GM10266 (cell line): ENCODE results near the gene EFNA2.
"Not testable (repeated sequence)": the region's sequence is repeated elsewhere in the genome, so short reads cannot be mapped to it uniquely, and the experiment has no call there.

Experiments
- DNase-seq: peaks from one replicate; pipeline ENCODE4 v3.0.0; 2012; ENCODE audit errors: extremely low spot score
- TF ChIP-seq, protein P1 (sequence below): IDR thresholded peaks from 2 replicates; pipeline ENCODE4 v1.5.1; 2012; ENCODE audit warnings: mild to moderate bottlenecking, low read depth; ENCODE audit not compliant: control insufficient read depth, insufficient read depth; ENCODE audit errors: missing control alignments

The EFNA2 gene

DNA sequence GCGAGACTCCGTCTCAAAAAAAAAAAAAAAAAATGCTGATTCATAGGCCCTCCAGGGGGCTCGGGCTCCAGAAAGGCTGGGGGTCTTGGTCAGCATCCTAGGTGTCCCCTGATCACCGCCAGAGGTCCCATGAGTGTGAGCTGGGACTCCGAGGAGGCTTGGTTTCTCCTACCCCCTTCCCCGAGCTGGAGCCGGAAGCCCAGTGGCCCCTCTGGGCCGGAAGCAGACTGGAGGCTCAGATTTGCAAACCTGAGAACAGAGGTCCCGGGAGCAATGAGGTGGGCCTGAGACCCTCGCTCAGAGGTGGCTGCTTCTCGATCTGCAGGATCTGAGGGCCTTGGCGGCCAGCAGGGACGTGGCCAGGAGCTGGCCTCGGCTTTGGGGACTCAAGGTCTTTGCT, 41.5 kb downstream of the EFNA2 start:
- TF ChIP-seq, protein P1, sequence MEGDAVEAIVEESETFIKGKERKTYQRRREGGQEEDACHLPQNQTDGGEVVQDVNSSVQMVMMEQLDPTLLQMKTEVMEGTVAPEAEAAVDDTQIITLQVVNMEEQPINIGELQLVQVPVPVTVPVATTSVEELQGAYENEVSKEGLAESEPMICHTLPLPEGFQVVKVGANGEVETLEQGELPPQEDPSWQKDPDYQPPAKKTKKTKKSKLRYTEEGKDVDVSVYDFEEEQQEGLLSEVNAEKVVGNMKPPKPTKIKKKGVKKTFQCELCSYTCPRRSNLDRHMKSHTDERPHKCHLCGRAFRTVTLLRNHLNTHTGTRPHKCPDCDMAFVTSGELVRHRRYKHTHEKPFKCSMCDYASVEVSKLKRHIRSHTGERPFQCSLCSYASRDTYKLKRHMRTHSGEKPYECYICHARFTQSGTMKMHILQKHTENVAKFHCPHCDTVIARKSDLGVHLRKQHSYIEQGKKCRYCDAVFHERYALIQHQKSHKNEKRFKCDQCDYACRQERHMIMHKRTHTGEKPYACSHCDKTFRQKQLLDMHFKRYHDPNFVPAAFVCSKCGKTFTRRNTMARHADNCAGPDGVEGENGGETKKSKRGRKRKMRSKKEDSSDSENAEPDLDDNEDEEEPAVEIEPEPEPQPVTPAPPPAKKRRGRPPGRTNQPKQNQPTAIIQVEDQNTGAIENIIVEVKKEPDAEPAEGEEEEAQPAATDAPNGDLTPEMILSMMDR = no peak
- DNase-seq = no peak

DNA sequence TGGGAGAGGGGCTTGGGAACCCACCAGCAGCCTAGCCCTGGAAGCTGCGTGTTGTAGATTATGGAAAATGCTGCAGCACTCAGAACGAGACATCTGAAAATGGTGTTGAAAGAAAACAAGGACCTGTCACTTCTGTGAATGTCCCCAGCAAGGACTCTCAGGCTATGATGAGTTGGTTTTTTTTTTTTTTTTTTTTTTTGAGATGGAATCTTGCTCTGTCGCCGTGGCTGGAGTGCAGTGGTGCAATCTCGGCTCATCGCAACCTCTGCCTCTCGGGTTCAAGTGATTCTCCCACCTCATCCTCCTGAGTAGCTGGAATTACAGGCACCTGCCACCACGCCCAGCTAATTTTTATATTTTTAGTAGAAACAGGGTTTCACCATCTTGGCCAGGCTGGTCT, 46.5 kb downstream of the EFNA2 start:
- DNase-seq = not testable (repeated sequence)

DNA sequence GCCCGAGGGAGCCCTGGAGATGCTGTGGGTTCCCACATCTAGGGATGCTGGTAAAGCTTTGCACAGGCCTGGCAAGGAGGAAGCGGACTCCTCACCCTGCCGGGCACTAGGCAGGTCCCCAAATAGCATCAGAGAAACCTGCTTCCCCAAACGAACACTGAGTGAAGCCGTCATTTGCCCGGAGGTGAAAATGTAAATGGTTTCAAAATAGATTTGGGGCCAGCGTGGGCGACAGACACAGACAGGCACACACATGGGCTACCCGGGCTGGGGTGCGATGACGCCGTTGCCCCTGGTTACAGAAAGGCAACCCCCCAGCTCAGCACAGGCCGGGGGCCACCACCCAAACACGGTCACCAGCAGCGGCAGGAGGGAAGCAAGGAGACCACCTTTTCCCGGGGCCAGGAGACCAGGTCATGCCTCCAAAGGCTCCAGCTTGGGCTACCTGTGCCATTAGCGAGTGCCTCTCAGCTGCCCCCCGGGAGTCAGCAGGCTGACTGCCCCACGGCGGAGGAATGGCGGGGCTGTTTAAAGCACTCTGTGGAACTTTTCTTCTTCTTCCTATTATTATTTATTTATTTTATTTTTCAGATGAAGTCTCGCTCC, 50.5 kb downstream of the EFNA2 start:
- TF ChIP-seq, protein P1 = no peak
- DNase-seq = peak; percentile 73

DNA sequence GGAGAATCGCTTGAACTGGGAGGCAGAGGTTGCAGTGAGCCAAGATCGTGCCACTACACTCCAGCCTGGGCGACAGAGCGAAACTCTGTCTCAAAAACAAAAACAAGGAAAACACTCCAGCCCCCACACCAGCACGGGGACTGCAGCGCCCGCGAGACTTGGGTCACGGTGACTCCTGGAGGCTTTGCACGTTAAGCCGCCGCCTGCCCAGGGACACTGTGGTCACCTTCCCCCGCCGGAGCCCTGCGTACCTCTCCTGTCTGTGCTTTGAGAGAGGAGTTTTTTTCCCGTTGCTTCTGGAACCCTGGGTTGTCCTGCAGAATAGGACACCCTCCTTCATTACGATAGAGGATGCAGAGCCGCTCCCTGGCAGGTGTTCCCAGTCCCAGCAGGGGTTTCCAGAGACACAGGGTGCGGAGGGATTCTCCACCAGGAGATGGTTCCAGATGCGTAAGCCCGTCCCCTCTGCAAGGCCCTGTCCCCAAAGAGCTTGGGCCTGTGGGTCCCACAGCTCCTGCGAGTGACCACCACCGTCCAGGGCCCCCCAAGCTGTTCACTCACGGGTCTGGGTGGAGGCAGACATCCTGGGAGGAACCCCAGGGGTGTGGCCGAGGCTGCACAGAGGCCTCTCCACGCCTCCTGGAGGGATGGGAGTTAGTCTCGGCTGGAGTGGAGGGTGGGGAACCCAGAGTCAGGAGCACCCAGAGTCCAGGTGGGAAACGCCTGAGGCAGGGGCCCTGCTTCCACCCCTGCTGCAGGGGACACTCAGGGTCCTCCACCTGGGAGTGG, 55.2 kb downstream of the EFNA2 start:
- TF ChIP-seq, protein P1 = no peak
- no peak for DNase-seq

DNA sequence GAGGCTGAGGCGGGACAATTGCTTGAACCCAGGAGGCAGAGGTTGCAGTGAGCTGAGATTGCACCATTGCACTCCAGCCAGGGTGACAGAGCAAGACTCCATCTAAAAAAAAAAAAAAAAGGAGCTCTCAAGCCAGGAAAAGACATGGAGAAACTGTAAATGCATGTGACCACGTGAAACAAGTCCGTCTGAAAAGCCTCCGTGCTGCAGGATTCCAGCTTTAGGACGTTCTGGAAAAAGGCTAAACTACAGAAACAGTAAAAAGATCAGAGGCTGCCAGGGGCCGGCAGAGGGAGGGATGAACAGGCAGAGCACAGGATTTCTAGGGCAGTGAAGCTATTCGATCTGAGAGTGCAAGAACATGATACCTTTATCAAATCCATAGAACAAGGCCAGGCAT, 57.4 kb downstream of the EFNA2 start:
- no peak for DNase-seq
- TF ChIP-seq, protein P1 = no peak

DNA sequence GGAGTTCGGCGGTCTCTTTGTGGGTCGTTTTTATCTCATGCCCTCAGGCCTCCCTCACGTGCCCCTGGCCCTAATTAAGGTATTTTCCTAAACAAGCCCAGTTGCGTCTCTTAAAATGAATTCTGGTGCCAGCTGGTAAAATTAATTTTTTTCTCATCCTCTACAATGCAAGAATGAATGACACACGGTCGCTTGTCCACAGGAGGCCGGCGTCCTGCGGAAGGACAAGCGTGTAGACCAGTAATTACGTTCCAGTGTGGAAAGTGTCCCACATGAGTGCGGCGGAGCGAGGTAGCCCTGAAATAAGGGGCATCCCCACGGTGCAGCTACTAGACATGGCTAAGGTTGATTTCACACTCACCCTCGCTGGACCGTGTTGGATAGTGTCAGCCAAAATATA, 63.5 kb downstream of the EFNA2 start:
- no peak for DNase-seq
- TF ChIP-seq, protein P1 = no peak

DNA sequence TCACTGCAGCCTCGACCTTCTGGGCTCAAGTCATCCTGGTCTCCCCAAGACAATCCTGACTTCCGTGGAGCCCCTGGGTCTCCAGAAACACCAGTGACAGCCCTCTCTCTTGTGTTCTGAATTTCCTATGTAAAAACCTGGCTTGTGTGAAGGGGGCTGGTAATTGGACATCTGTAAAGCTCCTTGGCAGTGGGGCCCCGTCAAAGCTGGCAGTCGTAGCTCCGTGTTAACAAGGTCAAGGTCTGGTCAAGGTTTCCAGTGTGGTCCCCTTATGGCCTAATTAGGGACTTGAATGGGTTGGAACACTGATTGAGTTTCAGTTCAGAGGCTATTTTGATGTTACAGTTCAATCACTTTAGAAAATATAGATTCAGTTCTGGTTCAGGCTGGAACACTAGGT, 65.2 kb downstream of the EFNA2 start:
- TF ChIP-seq, protein P1 = no peak
- DNase-seq = no peak
